HFFc6 (cell line): Measurements from ENCODE around the gene PLCG1. TPM values are rescaled to one million over a fixed set of nuclear protein-coding genes. Genes with fewer than 3 reads are reported as not detected.

Experiments
- DNase-seq: peaks from one replicate; pipeline ENCODE4 v3.0.0-alpha.2; 2018
- H3K27ac Mint-ChIP-seq: 2 replicates; pipeline ENCODE4 v1.8.0; 2020; ENCODE audit warnings: mild to moderate bottlenecking, mixed read lengths
- H3K27me3 Mint-ChIP-seq: 2 replicates; pipeline ENCODE4 v1.8.0; 2021; ENCODE audit warnings: mild to moderate bottlenecking, moderate library complexity, mixed read lengths; ENCODE audit not compliant: insufficient read depth
- H3K36me3 Mint-ChIP-seq: 2 replicates; pipeline ENCODE4 v1.8.0; 2021; ENCODE audit warnings: low read depth, mixed read lengths
- H3K4me1 Mint-ChIP-seq: 2 replicates; pipeline ENCODE4 v1.8.0; 2020; ENCODE audit warnings: low read depth, mixed read lengths
- H3K4me3 Mint-ChIP-seq: 2 replicates; pipeline ENCODE4 v1.8.0; 2020; ENCODE audit warnings: mild to moderate bottlenecking, moderate library complexity, mixed read lengths
- H3K9me3 Mint-ChIP-seq: 2 replicates; pipeline ENCODE4 v1.8.0; 2020; ENCODE audit warnings: mild to moderate bottlenecking, mixed read lengths
- CTCF ChIP-seq: fragments of 200-600 bp; sonication (generic); IDR thresholded peaks from 2 replicates; pipeline ENCODE4 v1.5.0; 2021; ENCODE audit warnings: antibody characterized with exemption, mild to moderate bottlenecking
- total RNA-seq, 6 experiments: library from RNA; stranded (reverse); fragmentation: NEBNext Ultra II Directional; extraction: Animal tissue kit (Norgen Biotek cat#: 25700); gene quantifications; 2 replicates in 1 of 6; 3 replicates in 5 of 6; pipeline ENCODE4 v1.2.3, GENCODE V29; 2021

PLCG1 gene
- total RNA-seq, 6 experiments from 2014 or later: 44.4 to 62.1 (median 50.1) TPM

- Mint-ChIP-seq H3K9me3 (no peaks in the 10 kb centered on the region), H3K36me3 (peaks cover 39% of the 10 kb centered on the region), H3K27ac (peak overlapping the region; percentile 93), H3K27me3 (peaks cover 9% of the 10 kb centered on the region), H3K4me3 (0 out of 2 replicates have a peak overlapping the region, but pooled peaks have one; percentile 14), H3K4me1 (peaks cover 82% of the 10 kb centered on the region)
- no peak for TF ChIP-seq CTCF
- no peak for DNase-seq
These were observed 37.0 kb downstream of the PLCG1 start for GRCh38 chr20:41174373-41174772.

GRCh38 chr20:41174782-41175181 is 37.4 kb downstream of the PLCG1 start:
- TF ChIP-seq CTCF: no peak
- Mint-ChIP-seq H3K27me3 (peaks cover 7% of the 10 kb centered on the region), H3K9me3 (no peaks in the 10 kb centered on the region), H3K36me3 (peaks cover 35% of the 10 kb centered on the region), H3K27ac (peak overlapping the region; percentile 93), H3K4me1 (peaks cover 78% of the 10 kb centered on the region), H3K4me3 (peak overlapping the region; percentile 14; the same call in 1 of the 2 replicates)
- DNase-seq: no peak

GRCh38 chr20:41175201-41175651 is 37.9 kb downstream of the PLCG1 start:
- no peak overlapping the region; the same call in 1 of the 2 replicates for H3K4me3 Mint-ChIP-seq
- peaks cover 6% of the 10 kb centered on the region for H3K27me3 Mint-ChIP-seq
- peaks cover 73% of the 10 kb centered on the region for H3K4me1 Mint-ChIP-seq
- H3K36me3 Mint-ChIP-seq: peaks cover 31% of the 10 kb centered on the region
- peak overlapping the region; percentile 93 for H3K27ac Mint-ChIP-seq
- no peak for DNase-seq
- no peaks in the 10 kb centered on the region for H3K9me3 Mint-ChIP-seq
- TF ChIP-seq CTCF: no peak

- Mint-ChIP-seq H3K27ac (peak overlapping the region; percentile 93), H3K36me3 (peaks cover 26% of the 10 kb centered on the region), H3K27me3 (peaks cover 6% of the 10 kb centered on the region), H3K4me3 (no peak overlapping the region), H3K4me1 (peaks cover 70% of the 10 kb centered on the region), H3K9me3 (no peaks in the 10 kb centered on the region)
- DNase-seq: no peak
- TF ChIP-seq CTCF: no peak
These were observed 38.5 kb downstream of the PLCG1 start for GRCh38 chr20:41175727-41176330.

GRCh38 chr20:41176711-41177552 is 39.6 kb downstream of the PLCG1 start:
- H3K27ac Mint-ChIP-seq: peak overlapping the region; percentile 93
- no peak for DNase-seq
- peaks cover 6% of the 10 kb centered on the region for H3K27me3 Mint-ChIP-seq
- TF ChIP-seq CTCF: no peak
- peaks cover 33% of the 10 kb centered on the region for H3K36me3 Mint-ChIP-seq
- peaks cover 70% of the 10 kb centered on the region for H3K4me1 Mint-ChIP-seq
- H3K4me3 Mint-ChIP-seq: peak overlapping the region; percentile 68
- no peaks in the 10 kb centered on the region for H3K9me3 Mint-ChIP-seq
